Activated naive CD8-positive, alpha-beta T cell treated with anti-CD3 and anti-CD28 coated beads, Interleukin-2, amount 10 ng/mL, durations not matched to agents 7 days and 5 days (primary cell): Measurements from ENCODE around the gene TMED8. TPM values are rescaled to one million over a fixed set of nuclear protein-coding genes. Genes with fewer than 3 reads are reported as not detected.
"Not testable (repeated sequence)": the region's sequence is repeated elsewhere in the genome, so short reads cannot be mapped to it uniquely, and the experiment has no call there.

Experiments used
- ATAC-seq: fragments of 150-1000 bp; cut with Tn5 transposase; one replicate; pipeline ENCODE4 v1.10.0; 2021; ENCODE audit warnings: low read depth, moderate library complexity
- POLR2A ChIA-PET: fragments of 350-600 bp; sonication (Branson Sonifier 250); formaldehyde crosslinking; loops from one replicate; lab custom pipeline; 2021; ENCODE audit warnings: antibody characterized with exemption; lab: Charles Lee
- DNase-seq: peaks from one replicate; pipeline ENCODE4 v3.0.0; 2021
- H3K27ac Mint-ChIP-seq: one replicate; pipeline ENCODE4 v1.8.0; 2022; ENCODE audit warnings: mild to moderate bottlenecking, mixed read lengths
- H3K27me3 Mint-ChIP-seq: one replicate; pipeline ENCODE4 v1.8.0; 2022; ENCODE audit warnings: mild to moderate bottlenecking, moderate library complexity, mixed read lengths
- H3K36me3 Mint-ChIP-seq: one replicate; pipeline ENCODE4 v1.8.0; 2021; ENCODE audit warnings: mild to moderate bottlenecking, mixed read lengths
- H3K4me1 Mint-ChIP-seq: one replicate; pipeline ENCODE4 v1.8.0; 2021; ENCODE audit warnings: mixed read lengths
- H3K4me3 Mint-ChIP-seq: one replicate; pipeline ENCODE4 v1.8.0; 2022; ENCODE audit warnings: mild to moderate bottlenecking, moderate library complexity, mixed read lengths
- H3K9me3 Mint-ChIP-seq: one replicate; pipeline ENCODE4 v1.8.0; 2021; ENCODE audit warnings: mixed read lengths
- total RNA-seq, 2 experiments: library from RNA; stranded (reverse); gene quantifications; one replicate each; pipeline ENCODE4 v1.2.3, GENCODE V29; 2021

The TMED8 gene
- total RNA-seq, 2 experiments from 2014 or later, result 14.9 to 15.2 TPM

- Mint-ChIP-seq H3K36me3 (peaks cover 13% of the 10 kb centered on the region), H3K27ac (no peak overlapping the region), H3K9me3 (no peaks in the 10 kb centered on the region), H3K4me1 (no peaks in the 10 kb centered on the region), H3K27me3 (no peaks in the 10 kb centered on the region), H3K4me3 (no peak overlapping the region)
- ATAC-seq (no peak), DNase-seq (no peak)
- POLR2A ChIA-PET, result no interaction called here
Observed at GRCh38 chr14:77347751-77348150, 29.1 kb downstream of the TMED8 start.

- Mint-ChIP-seq H3K9me3 (no peaks in the 10 kb centered on the region), H3K4me1 (no peaks in the 10 kb centered on the region), H3K4me3 (no peak overlapping the region), H3K36me3 (peaks cover 13% of the 10 kb centered on the region), H3K27me3 (no peaks in the 10 kb centered on the region), H3K27ac (no peak overlapping the region)
- no peak for ATAC-seq
- no peak for DNase-seq
- POLR2A ChIA-PET, result no interaction called here
Observed at GRCh38 chr14:77346495-77346894, 30.4 kb downstream of the TMED8 start.

- H3K4me1 Mint-ChIP-seq, result no peaks in the 10 kb centered on the region
- no peaks in the 10 kb centered on the region for H3K27me3 Mint-ChIP-seq
- no peaks in the 10 kb centered on the region for H3K9me3 Mint-ChIP-seq
- POLR2A ChIA-PET, result no interaction called here
- ATAC-seq (no peak), DNase-seq (no peak)
- H3K27ac Mint-ChIP-seq, result no peak overlapping the region
- peaks cover 11% of the 10 kb centered on the region for H3K36me3 Mint-ChIP-seq
- H3K4me3 Mint-ChIP-seq, result no peak overlapping the region
Observed at GRCh38 chr14:77344377-77344996, 32.4 kb downstream of the TMED8 start.

GRCh38 chr14:77343662-77344061 is 33.2 kb downstream of the TMED8 start:
- Mint-ChIP-seq H3K27ac (no peak overlapping the region), H3K9me3 (no peaks in the 10 kb centered on the region), H3K36me3 (peaks cover 8% of the 10 kb centered on the region), H3K27me3 (no peaks in the 10 kb centered on the region), H3K4me3 (no peak overlapping the region), H3K4me1 (peaks cover 1% of the 10 kb centered on the region)
- DNase-seq, result no peak
- POLR2A ChIA-PET, result no interaction called here
- ATAC-seq, result no peak

- Mint-ChIP-seq H3K27ac (no peak overlapping the region), H3K27me3 (no peaks in the 10 kb centered on the region), H3K9me3 (no peaks in the 10 kb centered on the region), H3K4me1 (peaks cover 4% of the 10 kb centered on the region), H3K36me3 (peaks cover 8% of the 10 kb centered on the region), H3K4me3 (no peak overlapping the region)
- DNase-seq (no peak), ATAC-seq (no peak)
- POLR2A ChIA-PET, result interaction anchor here (1.0 kb wide), 1 partner anchor 21 kb away, joined by 3 read pairs; no protein-coding TSS in a partner anchor
Observed at GRCh38 chr14:77342726-77343397, 34.0 kb downstream of the TMED8 start.

GRCh38 chr14:77340389-77340788 is 36.5 kb downstream of the TMED8 start:
- H3K27ac Mint-ChIP-seq, result no peak overlapping the region
- peaks cover 4% of the 10 kb centered on the region for H3K4me1 Mint-ChIP-seq
- H3K36me3 Mint-ChIP-seq, result peaks cover 6% of the 10 kb centered on the region
- no peaks in the 10 kb centered on the region for H3K9me3 Mint-ChIP-seq
- DNase-seq, result no peak
- no peak for ATAC-seq
- H3K27me3 Mint-ChIP-seq, result no peaks in the 10 kb centered on the region
- H3K4me3 Mint-ChIP-seq, result no peak overlapping the region
- POLR2A ChIA-PET, result no interaction called here

GRCh38 chr14:77339407-77339806 is 37.5 kb downstream of the TMED8 start:
- Mint-ChIP-seq H3K36me3 (peaks cover 6% of the 10 kb centered on the region), H3K4me3 (no peak overlapping the region)

GRCh38 chr14:77338302-77338701 is 38.6 kb downstream of the TMED8 start:
- Mint-ChIP-seq H3K4me3 (no peak overlapping the region), H3K9me3 (no peaks in the 10 kb centered on the region), H3K36me3 (peaks cover 6% of the 10 kb centered on the region), H3K4me1 (peaks cover 4% of the 10 kb centered on the region), H3K27me3 (no peaks in the 10 kb centered on the region), H3K27ac (no peak overlapping the region)
- DNase-seq (no peak), ATAC-seq (no peak)
- POLR2A ChIA-PET, result no interaction called here

More at GRCh38 chr14:77339407-77339806, 37.5 kb downstream of the TMED8 start:
- no peaks in the 10 kb centered on the region for H3K27me3 Mint-ChIP-seq
- no peak for DNase-seq
- POLR2A ChIA-PET, result no interaction called here
- peaks cover 4% of the 10 kb centered on the region for H3K4me1 Mint-ChIP-seq
- H3K9me3 Mint-ChIP-seq, result no peaks in the 10 kb centered on the region
- no peak overlapping the region for H3K27ac Mint-ChIP-seq
- ATAC-seq, result no peak

GRCh38 chr14:77337880-77338279 is 39.0 kb downstream of the TMED8 start:
- H3K27ac Mint-ChIP-seq, result no peak overlapping the region
- H3K9me3 Mint-ChIP-seq, result no peaks in the 10 kb centered on the region
- H3K27me3 Mint-ChIP-seq, result no peaks in the 10 kb centered on the region
- ATAC-seq (no peak), DNase-seq (no peak)
- H3K36me3 Mint-ChIP-seq, result peaks cover 6% of the 10 kb centered on the region
- POLR2A ChIA-PET, result no interaction called here
- no peak overlapping the region for H3K4me3 Mint-ChIP-seq
- H3K4me1 Mint-ChIP-seq, result peaks cover 4% of the 10 kb centered on the region

- H3K27ac Mint-ChIP-seq, POLR2A ChIA-PET, DNase-seq, ATAC-seq, H3K27me3 Mint-ChIP-seq, H3K36me3 Mint-ChIP-seq, H3K4me3 Mint-ChIP-seq, H3K9me3 Mint-ChIP-seq, H3K4me1 Mint-ChIP-seq: not testable (repeated sequence)
Observed at GRCh38 chr14:77337255-77337654, 39.6 kb downstream of the TMED8 start.

- H3K9me3 Mint-ChIP-seq, result no peaks in the 10 kb centered on the region
- no peak overlapping the region for H3K4me3 Mint-ChIP-seq
- ATAC-seq, result no peak
- H3K27me3 Mint-ChIP-seq, result no peaks in the 10 kb centered on the region
- H3K36me3 Mint-ChIP-seq, result peaks cover 3% of the 10 kb centered on the region
- POLR2A ChIA-PET, result no interaction called here
- peaks cover 4% of the 10 kb centered on the region for H3K4me1 Mint-ChIP-seq
- H3K27ac Mint-ChIP-seq, result no peak overlapping the region
- no peak for DNase-seq
Observed at GRCh38 chr14:77335576-77335975, 41.3 kb downstream of the TMED8 start.

- no peaks in the 10 kb centered on the region for H3K9me3 Mint-ChIP-seq
- no peaks in the 10 kb centered on the region for H3K4me1 Mint-ChIP-seq
- no peak for ATAC-seq
- POLR2A ChIA-PET, result interaction anchor here (1.2 kb wide), 1 partner anchor 9 kb away, joined by 4 read pairs; the partner anchor contains the start of genes GSTZ1 and POMT2
- no peak overlapping the region for H3K27ac Mint-ChIP-seq
- H3K4me3 Mint-ChIP-seq, result no peak overlapping the region
- no peaks in the 10 kb centered on the region for H3K36me3 Mint-ChIP-seq
- no peak for DNase-seq
- H3K27me3 Mint-ChIP-seq, result no peaks in the 10 kb centered on the region
Observed at GRCh38 chr14:77329872-77330271, 47.0 kb downstream of the TMED8 start.

GRCh38 chr14:77327111-77327510 is 49.8 kb downstream of the TMED8 start:
- DNase-seq (no peak), ATAC-seq (no peak)
- Mint-ChIP-seq H3K36me3 (no peaks in the 10 kb centered on the region), H3K9me3 (no peaks in the 10 kb centered on the region), H3K4me3 (no peak overlapping the region), H3K4me1 (peaks cover 6% of the 10 kb centered on the region), H3K27me3 (no peaks in the 10 kb centered on the region), H3K27ac (no peak overlapping the region)
- POLR2A ChIA-PET, result no interaction called here

GRCh38 chr14:77325746-77326094 is 51.2 kb downstream of the TMED8 start:
- Mint-ChIP-seq H3K27ac (no peak overlapping the region), H3K9me3 (no peaks in the 10 kb centered on the region), H3K36me3 (no peaks in the 10 kb centered on the region), H3K27me3 (no peaks in the 10 kb centered on the region), H3K4me3 (no peak overlapping the region), H3K4me1 (peaks cover 10% of the 10 kb centered on the region)
- ATAC-seq (no peak), DNase-seq (no peak)
- POLR2A ChIA-PET, result no interaction called here
